ENCODE results near the gene SNX1.
"Not testable (repeated sequence)": the region's sequence is repeated elsewhere in the genome, so short reads cannot be mapped to it uniquely, and the experiment has no call there.

SNX1 gene

DNA sequence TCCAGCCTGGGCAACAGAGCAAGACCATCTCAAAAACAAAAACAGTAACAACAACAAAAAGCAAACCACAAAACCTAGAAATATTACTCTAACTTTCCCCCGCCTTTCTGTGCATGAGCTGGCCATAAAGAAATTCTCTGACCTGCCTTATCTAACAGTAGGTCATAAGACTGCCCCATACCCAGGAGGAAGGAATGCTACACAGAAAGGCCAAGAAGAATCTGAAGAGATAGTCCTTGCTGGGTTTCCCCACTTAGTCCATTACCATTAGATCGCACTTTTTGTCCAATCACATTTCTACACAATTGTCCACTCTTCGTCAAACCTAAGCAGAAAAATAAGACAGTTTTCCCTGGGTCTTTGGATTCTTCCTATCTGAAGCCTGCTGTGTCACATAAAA is 25.7 kb upstream of the SNX1 start:
- TF ChIP-seq CTCF (IDR thresholded peaks at IDR 0.05; ENCODE audit: low read depth, low read length), result no peak
- no peak overlapping the region for H3K4me3 ChIP-seq (ENCODE audit: low read depth, low read length)

DNA sequence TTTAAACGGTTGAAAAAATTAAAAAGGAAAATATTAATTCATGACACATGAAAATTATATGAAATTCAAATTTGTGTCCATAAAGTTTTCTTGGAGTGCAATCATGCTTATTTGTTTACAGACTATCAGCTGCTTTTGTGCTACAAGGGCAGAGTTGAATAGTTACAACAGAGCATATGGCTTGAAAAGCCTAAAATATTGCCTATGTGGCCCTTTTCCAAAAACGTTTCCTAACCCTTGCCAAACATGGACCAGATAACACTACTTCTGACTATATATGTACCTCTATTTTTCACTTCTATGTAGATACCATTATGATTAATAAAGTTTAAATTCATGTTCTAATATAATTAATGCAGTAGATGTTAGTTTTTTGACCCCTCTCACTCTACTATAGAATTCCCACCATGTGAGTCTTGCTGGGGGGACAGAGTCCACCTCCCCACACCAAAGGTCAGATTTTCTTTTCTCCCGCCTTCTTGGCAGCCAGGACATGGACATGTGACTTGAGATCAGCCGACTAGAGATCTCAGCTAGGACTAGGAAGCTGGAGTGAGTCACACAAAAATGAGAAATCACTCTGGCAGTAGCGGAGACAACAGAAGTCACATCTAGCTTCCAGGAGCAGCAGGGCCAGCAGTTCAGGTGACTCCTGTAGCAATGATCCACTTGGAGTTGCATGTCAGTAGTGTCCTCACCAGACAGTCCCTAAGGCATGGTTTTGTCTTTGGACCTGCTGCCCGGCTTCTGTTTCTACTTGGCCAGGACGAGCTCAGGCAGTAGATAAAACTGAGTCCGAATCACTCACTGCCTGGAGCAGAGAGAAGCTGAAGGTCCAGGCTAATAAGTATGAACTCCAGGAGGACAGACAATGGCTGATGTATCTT is 24.6 kb upstream of the SNX1 start:
- no peak overlapping the region for H3K4me3 ChIP-seq (ENCODE audit: low read depth, low read length)
- TF ChIP-seq CTCF (IDR thresholded peaks at IDR 0.05; ENCODE audit: low read depth, low read length), result no peak

DNA sequence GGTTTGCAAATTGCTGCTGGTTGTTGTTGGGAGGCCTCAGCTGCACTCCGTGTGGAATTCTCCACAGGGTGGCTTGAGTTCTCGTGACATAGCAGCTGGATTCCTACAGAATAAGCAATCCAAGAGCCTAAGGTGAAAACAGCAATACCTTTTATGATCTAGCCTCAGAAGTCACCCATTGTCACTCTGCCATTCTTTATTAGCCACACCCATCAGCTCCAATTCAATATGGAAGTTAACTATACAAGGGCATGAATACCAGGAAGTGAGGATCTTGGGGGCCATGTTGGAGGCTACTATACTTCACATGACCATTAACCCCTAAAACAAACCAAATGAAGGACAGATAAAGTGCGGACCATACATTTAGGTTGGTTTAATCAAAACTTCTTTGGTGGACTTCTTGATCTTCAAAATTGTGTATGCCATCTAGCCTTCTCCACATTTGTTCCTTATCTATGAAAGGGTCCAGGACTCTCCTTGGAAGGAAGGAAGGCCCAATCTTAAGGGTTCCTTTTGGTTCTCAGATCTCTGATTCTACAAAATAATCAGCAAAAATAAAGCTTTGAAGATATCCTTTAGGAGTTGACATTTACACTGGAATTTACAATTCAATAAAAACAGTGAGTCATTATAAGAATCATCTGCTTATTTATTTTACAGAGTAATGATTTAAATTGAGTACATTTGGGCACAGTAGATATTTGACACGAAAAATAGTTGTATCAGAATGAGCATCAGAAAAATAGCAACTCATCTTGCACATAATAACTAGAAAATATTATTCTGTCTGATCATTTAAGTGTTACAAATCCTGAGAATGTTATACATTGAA is 23.6 kb upstream of the SNX1 start:
- H3K4me3 ChIP-seq (ENCODE audit: low read depth, low read length), result no peak overlapping the region
- no peak for TF ChIP-seq CTCF (IDR thresholded peaks at IDR 0.05; ENCODE audit: low read depth, low read length)

DNA sequence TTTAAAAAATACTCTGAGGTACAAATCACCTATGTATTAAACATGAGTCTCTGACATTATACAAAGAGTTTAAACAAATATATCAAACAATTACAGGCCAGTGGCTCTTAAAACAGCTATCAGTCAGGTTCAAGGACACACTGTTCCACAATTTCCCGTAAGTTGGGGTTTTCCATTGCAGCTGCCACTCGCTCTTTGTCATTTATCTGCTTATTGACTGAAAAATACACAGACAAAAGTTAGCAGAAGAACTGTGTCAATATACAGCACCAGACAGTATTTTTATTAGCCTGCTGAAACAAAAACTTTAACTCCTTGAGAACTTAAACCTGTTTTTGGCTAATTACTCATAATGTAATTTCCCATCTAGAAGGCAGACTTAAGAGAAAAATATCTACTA is 23.0 kb upstream of the SNX1 start:
- no peak for TF ChIP-seq CTCF (IDR thresholded peaks at IDR 0.05; ENCODE audit: low read depth, low read length)

GRCh38 chr15:64073496-64073895 is 22.3 kb upstream of the SNX1 start:
- not testable (repeated sequence) for H3K4me3 ChIP-seq (ENCODE audit: low read depth, low read length)

More for the DNA sequence above, 23.0 kb upstream of the SNX1 start:
- H3K4me3 ChIP-seq (ENCODE audit: low read depth, low read length), result no peak overlapping the region

GRCh38 chr15:64082757-64083156 is 13.0 kb upstream of the SNX1 start:
- TF ChIP-seq CTCF (IDR thresholded peaks at IDR 0.05; ENCODE audit: low read depth, low read length), result no peak
- H3K4me3 ChIP-seq (ENCODE audit: low read depth, low read length), result no peak overlapping the region

DNA sequence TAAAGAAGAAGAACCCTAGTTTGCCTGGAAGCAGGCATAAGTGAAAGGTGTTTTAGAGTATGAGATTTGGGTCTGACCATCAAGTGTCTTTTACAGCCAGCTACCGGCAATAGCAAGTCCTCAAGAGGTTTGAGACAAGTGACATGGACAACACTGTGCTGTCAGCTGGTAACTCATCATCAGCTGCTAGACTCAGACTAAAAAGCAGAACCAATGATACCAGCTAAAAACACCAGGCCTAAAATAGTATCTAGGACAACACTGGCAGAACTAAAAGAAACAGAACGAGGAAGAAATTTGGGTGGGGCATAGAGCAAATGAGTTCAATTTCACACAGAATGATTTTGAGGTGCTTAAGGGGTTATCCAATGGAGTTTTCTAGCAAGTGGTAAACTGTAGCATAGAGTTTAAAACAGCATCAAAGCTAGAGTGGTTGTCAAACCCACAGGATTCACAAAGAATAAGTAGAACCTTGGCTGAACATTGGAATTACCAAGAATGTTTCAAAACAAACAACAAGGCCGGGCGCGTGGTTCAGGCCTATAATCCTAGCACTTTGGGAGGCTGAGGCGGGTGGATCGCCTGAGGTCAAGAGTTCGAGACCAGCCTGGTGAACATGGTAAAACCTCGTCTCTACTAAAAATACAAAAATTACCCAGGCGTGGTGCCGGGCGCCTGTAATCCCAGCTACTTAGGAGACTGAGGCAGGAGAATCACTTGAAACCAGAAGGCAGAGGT is 6.1 kb upstream of the SNX1 start:
- no peak overlapping the region for H3K4me3 ChIP-seq (ENCODE audit: low read depth, low read length)
- TF ChIP-seq CTCF (IDR thresholded peaks at IDR 0.05; ENCODE audit: low read depth, low read length), result no peak

All from WI38 (cell line).